ENCODE data around the gene WBP11.
"Not testable (repeated sequence)": the region's sequence is repeated elsewhere in the genome, so short reads cannot be mapped to it uniquely, and the experiment has no call there.

Gene WBP11

GRCh38 chr12:14771651-14772137 is 31.6 kb downstream of the WBP11 start:
- DNase-seq = no peak

- DNase-seq = peak; percentile 88 to 98
Measured at GRCh38 chr12:14770496-14771461, 32.5 kb downstream of the WBP11 start.

- DNase-seq = peak; percentile 80 to 91
Measured at GRCh38 chr12:14769969-14770495, 33.2 kb downstream of the WBP11 start.

- DNase-seq = peak in 1 of 2 experiments; percentile 55
Measured at GRCh38 chr12:14769466-14769968, 33.8 kb downstream of the WBP11 start.

GRCh38 chr12:14768823-14769405 is 34.4 kb downstream of the WBP11 start:
- peak in 1 of 2 experiments; percentile 48 for DNase-seq

- no peak for DNase-seq
Measured at GRCh38 chr12:14767617-14768016, 35.7 kb downstream of the WBP11 start.

- no peak for DNase-seq
Measured at GRCh38 chr12:14766649-14767215, 36.5 kb downstream of the WBP11 start.

- DNase-seq = not testable (repeated sequence)
Measured at GRCh38 chr12:14766020-14766419, 37.3 kb downstream of the WBP11 start.

- no peak for DNase-seq
Measured at GRCh38 chr12:14765398-14765797, 37.9 kb downstream of the WBP11 start.

- not testable (repeated sequence) for DNase-seq
Measured at GRCh38 chr12:14759711-14760280, 43.5 kb downstream of the WBP11 start.

- DNase-seq = no peak
Measured at GRCh38 chr12:14756334-14757143, 46.7 kb downstream of the WBP11 start.

GRCh38 chr12:14751986-14752385 is 51.3 kb downstream of the WBP11 start:
- no peak for DNase-seq

- DNase-seq = no peak
Measured at GRCh38 chr12:14743061-14743460, 60.2 kb downstream of the WBP11 start.

GRCh38 chr12:14741942-14742341 is 61.3 kb downstream of the WBP11 start:
- DNase-seq = no peak

GRCh38 chr12:14741153-14741552 is 62.1 kb downstream of the WBP11 start:
- no peak for DNase-seq

GRCh38 chr12:14736441-14736840 is 66.8 kb downstream of the WBP11 start:
- not testable (repeated sequence) for DNase-seq

Measured in SW 1271 (cell line).